ENCODE results near the gene SYT12. TPM values are rescaled to one million over a fixed set of nuclear protein-coding genes. Genes with fewer than 3 reads are reported as not detected.

Gene SYT12
- total RNA-seq, 4 donors from 2014 or later: 0.04 TPM; not detected in 3

DNA sequence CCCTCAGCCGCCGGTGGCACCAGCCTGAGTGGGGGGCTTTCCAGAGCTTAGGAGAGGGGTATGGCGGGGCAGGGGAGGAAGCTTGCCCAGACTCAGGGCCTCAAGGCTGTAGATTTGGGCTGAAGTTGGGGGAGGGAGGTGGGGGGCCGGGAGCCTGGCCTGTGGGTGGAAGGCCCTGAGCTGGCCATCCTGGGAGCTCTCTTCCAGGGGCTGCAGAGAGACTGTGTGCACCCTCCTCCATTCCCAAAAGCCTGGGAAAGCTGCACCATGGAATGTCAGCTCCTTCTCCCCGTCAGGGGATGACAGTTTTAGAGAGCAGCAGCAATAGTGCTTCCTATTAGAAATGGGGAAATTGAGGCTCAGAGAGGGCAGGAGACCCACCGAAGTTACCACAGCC lies 1.0 kb downstream of the SYT12 start:
- no peak for ATAC-seq
- no peak overlapping the region for H3K27ac ChIP-seq
- TF ChIP-seq EP300 (IDR thresholded peaks at IDR 0.05) (no peak), POLR2AphosphoS5 (IDR thresholded peaks at IDR 0.05) (no peak), CTCF (IDR thresholded peaks at IDR 0.05) (no peak), POLR2A (IDR thresholded peaks at IDR 0.05) (no peak)
- H3K4me1 ChIP-seq: peaks cover 0 to 20% (median 11%) of the 10 kb centered on the region in 3 donors
- no peaks in the 10 kb centered on the region for H3K36me3 ChIP-seq
- H3K9me3 ChIP-seq: no peaks in the 10 kb centered on the region
- H3K4me3 ChIP-seq: peak overlapping the region in 1 of 2 donors; percentile 54
- peaks cover 36% of the 10 kb centered on the region for H3K27me3 ChIP-seq
- 40% methylated on average over 1 of the region's 6 CpGs; no CpG with 5 or more reads in 1 of the 2 donors for WGBS, 2 donors (ENCODE audit: low coverage in 1 of 2)

GRCh38 chr11:67024410-67024809 lies 1.5 kb downstream of the SYT12 start:
- no CpG with 5 or more reads among the region's 5 CpGs for WGBS, 2 donors (ENCODE audit: low coverage in 1 of 2)
- Histone ChIP-seq H3K4me1 (peaks cover 0 to 20% (median 11%) of the 10 kb centered on the region in 3 donors), H3K27ac (no peak overlapping the region), H3K9me3 (no peaks in the 10 kb centered on the region), H3K27me3 (peaks cover 36% of the 10 kb centered on the region), H3K36me3 (no peaks in the 10 kb centered on the region), H3K4me3 (no peak overlapping the region)
- no peak for TF ChIP-seq CTCF (IDR thresholded peaks at IDR 0.05)
- TF ChIP-seq EP300 (IDR thresholded peaks at IDR 0.05): no peak
- no peak for TF ChIP-seq POLR2A (IDR thresholded peaks at IDR 0.05)
- no peak for TF ChIP-seq POLR2AphosphoS5 (IDR thresholded peaks at IDR 0.05)
- no peak for ATAC-seq

GRCh38 chr11:67024966-67025365 lies 2.0 kb downstream of the SYT12 start:
- Histone ChIP-seq H3K27me3 (peaks cover 36% of the 10 kb centered on the region), H3K27ac (no peak overlapping the region), H3K9me3 (no peaks in the 10 kb centered on the region), H3K4me1 (peaks cover 0 to 20% (median 11%) of the 10 kb centered on the region in 3 donors), H3K4me3 (no peak overlapping the region), H3K36me3 (no peaks in the 10 kb centered on the region)
- no peak for TF ChIP-seq POLR2A (IDR thresholded peaks at IDR 0.05)
- TF ChIP-seq POLR2AphosphoS5 (IDR thresholded peaks at IDR 0.05): no peak
- TF ChIP-seq EP300 (IDR thresholded peaks at IDR 0.05): no peak
- TF ChIP-seq CTCF (IDR thresholded peaks at IDR 0.05): no peak
- ATAC-seq: no peak
- WGBS, 2 donors (ENCODE audit: low coverage in 1 of 2): 100% methylated on average over 1 of the region's 1 CpG; no CpG with 5 or more reads in 1 of the 2 donors

GRCh38 chr11:67025750-67026149 lies 2.8 kb downstream of the SYT12 start:
- H3K4me1 ChIP-seq: peaks cover 0 to 20% (median 11%) of the 10 kb centered on the region in 3 donors
- H3K9me3 ChIP-seq: no peaks in the 10 kb centered on the region
- H3K27me3 ChIP-seq: peaks cover 36% of the 10 kb centered on the region
- H3K27ac ChIP-seq: no peak overlapping the region
- 94% methylated on average over 4 of the region's 8 CpGs; no CpG with 5 or more reads in 1 of the 2 donors for WGBS, 2 donors (ENCODE audit: low coverage in 1 of 2)
- TF ChIP-seq CTCF (IDR thresholded peaks at IDR 0.05) (no peak), POLR2AphosphoS5 (IDR thresholded peaks at IDR 0.05) (no peak), EP300 (IDR thresholded peaks at IDR 0.05) (no peak), POLR2A (IDR thresholded peaks at IDR 0.05) (no peak)
- no peak for ATAC-seq
- no peak overlapping the region for H3K4me3 ChIP-seq
- no peaks in the 10 kb centered on the region for H3K36me3 ChIP-seq

- H3K27me3 ChIP-seq: peaks cover 36% of the 10 kb centered on the region
- WGBS, 2 donors (ENCODE audit: low coverage in 1 of 2): 80 to 100% methylated on average over 1 of the region's 5 CpGs
- H3K27ac ChIP-seq: no peak overlapping the region
- TF ChIP-seq POLR2AphosphoS5 (IDR thresholded peaks at IDR 0.05) (no peak), EP300 (IDR thresholded peaks at IDR 0.05) (no peak), POLR2A (IDR thresholded peaks at IDR 0.05) (no peak), CTCF (IDR thresholded peaks at IDR 0.05) (no peak)
- peaks cover 0 to 20% (median 11%) of the 10 kb centered on the region in 3 donors for H3K4me1 ChIP-seq
- no peak overlapping the region for H3K4me3 ChIP-seq
- ATAC-seq: no peak
- no peaks in the 10 kb centered on the region for H3K36me3 ChIP-seq
- no peaks in the 10 kb centered on the region for H3K9me3 ChIP-seq
Observed at GRCh38 chr11:67026941-67027340, 4.0 kb downstream of the SYT12 start.

Data from gastroesophageal sphincter (tissue), 4 donors.